GM15510 (cell line): ENCODE measurements around the gene C17orf50.

Experiments used
- POLR2A ChIP-seq: IDR thresholded peaks from 3 replicates; pipeline ENCODE4 v1.6.1; 2011; ENCODE audit warnings: borderline replicate concordance; ENCODE audit not compliant: insufficient read length; ENCODE audit errors: extremely low read depth

The C17orf50 gene

DNA sequence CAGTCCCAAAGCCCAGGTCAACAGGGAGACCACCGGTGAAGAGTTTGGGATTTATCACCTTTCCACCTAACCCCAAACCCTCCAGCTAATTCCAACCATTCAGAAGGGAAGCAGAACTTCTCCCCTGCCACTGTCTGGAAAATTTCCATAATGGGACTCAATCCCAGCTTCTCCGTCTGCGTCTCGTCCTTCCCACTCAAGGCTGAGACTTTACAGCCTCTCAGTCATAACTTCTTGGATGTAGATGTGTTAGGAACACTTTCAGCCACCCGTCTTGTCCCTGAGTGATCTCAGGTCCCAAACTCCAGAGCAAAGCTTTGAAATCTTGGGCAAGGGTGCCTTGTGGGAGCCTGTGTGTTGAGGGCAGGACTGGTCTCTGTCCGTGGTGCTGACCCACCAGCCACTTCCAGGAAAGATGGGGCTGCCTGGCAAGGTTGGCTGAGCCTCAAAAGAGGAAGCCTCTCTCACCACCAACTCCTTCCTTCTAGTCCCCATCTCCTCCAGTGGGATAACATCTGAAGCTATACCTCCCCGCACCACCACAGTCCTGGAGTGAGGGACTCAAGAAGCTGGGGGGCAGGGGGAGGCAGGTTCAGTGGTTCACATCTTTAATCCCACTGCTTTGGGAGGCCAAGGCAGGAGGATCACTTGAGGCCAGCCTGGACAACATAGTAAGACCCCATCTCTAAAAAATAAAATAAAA lies 16.9 kb upstream of the C17orf50 start:
- TF ChIP-seq POLR2A = no peak

DNA sequence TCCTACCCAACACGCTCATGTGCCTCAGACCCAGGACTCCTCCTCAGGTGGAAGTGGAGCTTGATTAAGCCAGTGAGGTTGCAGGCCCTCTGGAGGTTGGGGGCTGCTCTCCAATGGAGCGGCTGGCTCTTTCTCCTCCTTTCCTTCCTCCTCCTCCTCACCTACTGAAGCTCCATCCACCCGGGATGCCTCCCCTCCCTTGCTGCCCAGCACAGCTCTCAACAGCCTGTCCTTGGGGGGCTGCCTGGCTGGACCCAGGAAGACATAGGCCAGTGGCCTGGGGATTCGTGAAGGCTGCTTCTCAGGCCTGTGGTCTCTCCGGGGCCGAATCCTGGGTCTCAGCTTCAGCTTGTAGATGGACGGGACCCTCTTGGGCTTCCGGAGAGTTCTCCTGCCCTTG lies 15.9 kb upstream of the C17orf50 start:
- TF ChIP-seq POLR2A = no peak

DNA sequence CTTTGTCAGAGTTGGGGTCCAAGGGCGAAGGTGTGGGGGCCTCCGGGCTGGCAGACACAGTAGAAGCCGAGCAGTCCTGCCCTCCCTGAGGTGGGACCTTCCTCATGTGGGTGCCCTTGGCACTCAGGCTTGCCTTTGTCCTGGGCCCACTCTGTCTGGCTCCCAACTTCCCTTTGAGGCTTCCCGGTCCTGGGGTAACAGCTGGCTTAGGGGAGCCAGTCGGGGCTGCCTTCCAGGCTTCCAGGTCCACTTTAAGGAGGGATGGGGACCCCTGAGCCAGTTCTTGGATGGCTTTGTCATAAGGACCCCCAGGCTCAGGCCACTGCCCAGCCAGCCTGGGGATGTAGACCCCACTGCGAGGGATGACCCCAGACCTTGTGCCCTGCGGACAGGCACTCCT lies 15.4 kb upstream of the C17orf50 start:
- TF ChIP-seq POLR2A = no peak

DNA sequence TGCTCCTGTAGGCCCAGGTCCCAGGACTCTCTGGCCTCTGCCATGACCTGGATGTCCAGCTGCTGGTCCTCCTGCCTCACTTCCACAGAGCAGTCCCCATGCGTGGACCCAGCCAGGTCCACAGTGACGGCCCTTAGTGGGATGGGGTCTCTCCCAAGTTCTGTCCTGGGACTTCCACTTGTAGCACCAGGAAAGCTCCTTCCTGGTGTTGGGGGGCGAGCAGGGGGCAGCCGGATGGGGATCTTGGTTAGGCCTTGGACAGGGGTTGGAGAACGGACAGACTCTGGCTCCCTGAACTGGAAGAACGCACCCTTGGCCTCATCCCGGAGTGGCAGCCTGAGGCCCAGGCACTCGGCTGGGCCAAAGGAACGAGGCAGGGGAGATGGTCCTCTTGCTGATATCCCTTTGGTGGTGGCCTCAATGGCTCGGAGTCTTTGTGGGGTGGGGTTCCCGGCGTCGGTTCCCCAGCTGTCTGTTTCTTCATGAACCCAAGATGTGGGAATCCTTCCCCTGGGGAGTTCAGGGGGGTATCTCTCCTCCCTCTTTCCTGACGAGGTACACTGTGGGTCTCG lies 14.9 kb upstream of the C17orf50 start:
- no peak for TF ChIP-seq POLR2A

DNA sequence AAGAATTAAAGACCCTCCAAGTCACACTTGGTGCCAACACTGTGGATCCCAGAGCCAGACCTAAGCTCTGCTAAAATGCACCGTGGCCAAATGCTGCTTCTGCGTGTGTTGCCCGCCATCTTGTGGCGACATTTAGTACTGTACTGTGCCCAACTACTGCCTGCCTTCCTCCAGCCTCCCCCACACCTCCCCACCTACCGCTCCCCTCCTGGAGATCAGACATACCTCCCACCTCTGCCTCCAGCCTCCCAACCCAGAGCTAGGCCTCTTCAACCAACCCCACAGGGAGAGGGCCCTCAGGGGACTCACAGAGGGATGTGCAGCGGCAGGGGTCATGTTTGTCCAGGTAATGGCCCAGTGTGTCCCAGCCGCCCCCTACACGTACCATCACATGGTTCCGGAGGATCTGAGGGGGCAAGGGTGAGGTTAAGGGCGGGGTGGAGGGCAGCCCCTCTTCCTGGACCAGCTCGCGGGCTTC lies 13.1 kb upstream of the C17orf50 start:
- no peak for TF ChIP-seq POLR2A

DNA sequence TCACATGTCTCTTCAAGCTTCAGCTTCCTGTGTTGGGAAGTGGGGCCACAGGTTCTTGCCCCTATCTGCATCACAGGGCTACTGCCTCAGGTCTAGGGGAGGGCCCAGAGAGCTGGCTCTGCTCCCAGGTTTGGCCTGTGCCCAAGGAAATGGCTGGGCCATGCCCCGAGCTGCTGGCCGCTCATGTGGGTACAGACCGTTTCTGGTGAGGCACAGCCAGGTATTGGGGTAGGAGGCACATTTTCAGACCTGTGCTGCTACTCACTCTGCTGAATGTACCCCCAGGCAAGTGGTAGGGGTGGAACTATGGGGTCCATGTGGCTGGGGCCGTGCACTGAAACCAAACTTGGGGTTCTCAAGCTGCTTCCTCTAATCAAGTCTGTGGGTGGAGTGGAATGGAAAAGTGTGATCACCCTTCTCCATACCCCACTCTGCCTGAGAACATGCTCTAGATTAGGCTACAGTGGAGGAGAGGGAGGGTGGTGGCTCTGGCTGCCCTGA lies 12.3 kb upstream of the C17orf50 start:
- TF ChIP-seq POLR2A = no peak

DNA sequence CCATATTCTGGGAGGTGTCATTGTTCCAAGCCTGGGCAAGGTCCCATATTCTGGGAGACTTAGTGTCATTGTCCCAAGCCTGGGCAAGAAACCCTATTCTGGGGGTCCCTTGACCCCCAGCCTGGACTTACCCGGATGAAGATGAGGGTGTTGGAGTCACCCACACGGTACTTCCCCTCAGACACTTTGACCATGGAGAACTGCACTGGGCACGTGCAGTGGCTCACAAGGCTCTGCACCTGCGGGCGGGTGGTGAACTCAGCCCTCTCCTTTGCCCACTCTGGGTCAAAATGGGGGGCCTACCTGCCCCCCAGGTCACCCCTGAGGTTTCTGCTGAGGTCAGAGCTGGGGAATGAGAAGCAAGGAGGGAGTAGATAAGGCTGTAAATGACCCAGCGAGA lies 11.7 kb upstream of the C17orf50 start:
- TF ChIP-seq POLR2A = no peak

DNA sequence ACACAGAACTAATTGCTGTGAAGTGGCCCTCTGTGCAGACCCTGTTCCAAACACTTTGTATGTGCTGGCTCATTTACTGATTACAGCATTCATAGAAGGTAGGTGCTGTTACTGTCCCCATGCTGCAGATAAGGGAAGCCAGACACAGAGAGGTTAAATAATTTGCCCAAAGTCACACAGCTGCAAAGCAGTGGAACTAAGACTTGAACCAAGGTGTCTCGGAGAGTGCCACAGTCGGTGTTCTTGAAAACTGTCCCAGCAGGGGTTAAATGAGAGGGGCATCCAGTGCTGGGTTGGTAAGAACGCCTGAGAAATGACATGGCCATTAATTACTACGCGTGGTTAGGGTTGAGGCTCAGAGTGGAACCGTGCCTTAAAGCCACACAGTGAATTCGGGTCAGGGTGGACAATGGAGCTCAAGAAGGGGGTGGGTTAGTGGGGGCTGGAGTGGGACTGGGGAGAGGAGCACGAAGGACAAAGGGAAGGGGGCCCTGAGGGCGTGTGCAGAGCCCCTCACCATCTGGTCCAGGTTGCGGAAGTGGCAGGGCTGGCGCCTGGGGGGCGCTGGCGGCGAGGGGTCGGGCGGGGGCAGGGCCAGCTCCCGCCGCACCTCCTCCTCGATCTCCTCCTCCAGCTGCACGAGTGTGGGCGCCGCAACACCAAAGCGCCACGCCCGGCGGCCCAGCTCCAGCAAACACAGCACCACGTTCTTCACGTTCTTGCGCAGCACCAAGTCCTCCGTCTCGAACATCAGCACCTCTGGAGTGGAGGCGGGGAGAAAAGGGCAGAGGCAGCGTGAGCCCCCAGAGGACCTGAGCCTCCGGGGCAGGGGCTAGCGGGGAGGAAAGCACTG lies 10.9 kb upstream of the C17orf50 start:
- TF ChIP-seq POLR2A = no peak

DNA sequence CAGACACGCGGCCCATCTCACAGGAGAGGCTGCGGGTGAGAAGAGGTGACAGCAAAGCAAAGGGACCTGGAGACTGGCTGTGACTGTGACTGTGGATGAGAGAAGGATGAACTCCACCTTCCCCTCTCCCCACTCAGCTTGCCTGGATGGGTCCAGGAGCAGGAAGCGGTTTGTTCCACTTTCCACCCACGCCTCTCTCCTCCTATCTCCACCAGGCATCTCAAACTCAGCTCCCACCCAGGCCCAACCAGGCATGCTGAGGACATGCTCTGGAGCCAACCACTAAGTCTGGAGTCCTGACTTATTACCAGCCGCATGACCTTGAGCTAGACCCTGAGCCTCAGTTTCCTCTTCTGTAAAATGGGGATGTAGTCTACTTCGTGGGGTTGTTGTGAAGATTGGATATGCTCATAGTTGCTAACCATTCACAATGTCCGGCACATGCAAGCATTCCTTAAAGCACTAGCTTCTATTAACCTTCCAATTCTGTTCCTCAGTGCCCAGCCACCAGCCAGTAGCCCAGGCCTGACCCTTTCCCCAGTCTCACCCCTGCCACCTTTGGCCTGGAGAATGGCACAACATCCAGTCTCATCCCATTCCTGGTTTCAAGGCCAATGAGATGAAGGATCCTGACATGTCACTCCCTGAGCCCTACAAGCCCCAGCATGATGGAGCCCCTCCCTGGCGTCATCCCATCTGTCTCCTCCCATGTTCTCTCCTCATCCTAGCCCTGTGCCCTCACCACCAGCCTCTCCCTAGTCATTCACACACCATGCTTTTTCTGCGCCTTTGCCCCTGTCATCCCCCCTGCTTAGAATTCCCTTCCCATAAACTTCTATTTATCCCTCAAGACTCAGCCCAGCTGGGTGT lies 9.9 kb upstream of the C17orf50 start:
- no peak for TF ChIP-seq POLR2A

DNA sequence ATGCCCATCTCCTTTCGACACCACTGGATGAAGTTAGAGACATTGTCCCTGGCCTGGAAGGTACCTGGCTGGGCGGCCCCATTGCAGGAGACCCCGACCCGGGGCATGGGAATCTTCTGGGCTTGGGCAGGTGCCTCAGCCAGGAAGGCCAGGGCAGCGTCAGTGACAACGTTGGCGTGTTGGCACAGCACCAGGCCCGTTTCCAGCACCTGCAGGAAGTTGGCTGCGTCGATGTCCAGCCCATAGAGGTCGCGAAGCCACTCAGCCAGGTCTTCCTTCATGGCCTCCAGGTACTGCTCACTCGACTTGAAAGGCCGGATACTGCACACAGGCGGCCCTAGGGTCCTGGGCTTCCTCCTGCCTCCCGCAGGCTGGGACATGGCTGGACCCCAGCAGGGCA lies 8.2 kb upstream of the C17orf50 start:
- no peak for TF ChIP-seq POLR2A

DNA sequence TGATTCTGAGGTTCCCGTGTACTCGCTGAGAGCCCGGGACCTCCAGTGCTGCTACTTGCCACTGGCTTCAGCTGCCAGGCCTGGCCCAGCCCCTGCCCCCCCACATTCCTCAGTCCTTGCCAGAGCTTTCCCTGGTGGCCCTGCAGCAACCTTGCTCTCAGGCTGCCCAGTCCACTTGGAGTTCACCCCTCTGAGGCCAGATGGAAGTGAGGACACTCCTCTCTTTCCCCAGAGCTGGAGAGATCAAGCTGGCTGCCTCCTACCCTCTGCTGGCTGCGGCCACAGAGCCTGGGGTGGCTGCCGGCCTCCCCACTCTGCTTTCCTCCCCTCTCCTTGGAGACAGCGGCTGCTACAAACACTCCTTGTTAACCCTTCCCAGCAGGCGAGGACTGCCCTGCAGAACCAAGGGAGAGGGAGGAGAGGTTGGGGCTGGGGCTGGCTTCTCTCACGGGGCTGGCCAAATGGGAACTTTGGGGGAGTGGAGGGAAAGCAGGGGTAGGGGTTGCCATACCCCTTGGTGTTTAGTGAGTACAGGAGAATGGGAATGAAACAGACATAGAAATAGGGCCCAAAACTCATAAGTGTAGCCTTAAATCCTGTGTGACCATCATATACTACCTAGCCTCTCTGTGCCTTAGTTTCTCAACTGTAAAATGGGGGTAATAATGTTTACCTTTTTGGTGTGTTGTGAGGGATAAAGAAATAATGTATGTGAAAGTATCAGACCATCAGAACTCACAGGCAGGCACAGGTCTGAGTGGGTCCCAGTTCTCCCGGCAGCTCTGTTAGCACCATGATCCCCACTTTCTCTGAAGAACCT lies 7.5 kb upstream of the C17orf50 start, which contains the start of gene GAS2L2:
TSS of gene GAS2L2 (minus strand) at position 295 of the 820 bp plus-strand sequence. CDS start 389 bp downstream, outside the sequence.
- TF ChIP-seq POLR2A = no peak

DNA sequence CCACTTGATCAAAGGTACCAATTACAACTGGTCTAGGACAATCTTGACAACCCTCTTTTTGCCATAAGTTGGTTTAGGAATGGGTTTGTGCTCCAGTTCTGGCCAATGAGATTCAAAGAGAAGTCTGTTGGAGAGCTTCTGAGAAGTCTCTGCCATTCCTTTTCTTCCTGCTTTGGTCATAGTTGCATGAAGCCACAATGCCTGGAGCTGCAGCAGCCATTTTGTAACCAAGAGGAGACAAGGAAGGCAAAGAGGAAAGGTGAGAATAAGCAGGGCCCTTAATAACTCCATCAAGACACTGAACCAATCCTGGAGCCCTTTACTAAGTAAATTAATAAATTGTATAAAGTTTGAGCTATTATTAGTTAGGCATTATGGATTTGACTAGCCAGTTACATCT lies 3.4 kb upstream of the C17orf50 start:
- TF ChIP-seq POLR2A = no peak

DNA sequence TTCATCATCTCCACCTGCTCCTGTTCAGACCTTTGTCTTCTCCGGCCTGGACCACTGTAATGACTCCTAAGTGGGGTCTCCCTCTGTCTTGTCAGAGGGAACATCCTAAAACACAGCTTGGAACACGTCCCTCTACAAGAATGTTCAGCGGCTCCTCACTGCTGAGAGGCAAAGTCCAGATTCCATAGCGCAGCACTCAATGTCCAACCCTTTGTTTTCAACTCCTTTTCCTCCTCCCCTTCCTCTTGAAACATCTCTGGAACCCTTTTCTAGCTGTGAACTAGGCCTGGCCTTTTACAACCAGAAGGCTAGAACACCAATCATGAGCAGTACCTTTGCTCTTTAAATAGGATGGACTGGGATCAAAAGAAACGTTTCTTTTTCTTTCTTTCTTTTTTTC lies 914 bp downstream of the C17orf50 start:
- no peak for TF ChIP-seq POLR2A
